NCI-H526 (cell line): ENCODE data around the gene SMS.

Experiments
- DNase-seq, 2 experiments: peaks; one replicate each; lab custom pipeline; 2025; lab: John Stamatoyannopoulos, UW

SMS gene

GRCh38 chrX:21940356-21940829 lies at the start of gene SMS:
SMS (plus strand) TSS chrX:21940709; CDS start chrX:21940825, 116 bp downstream.
- DNase-seq, result peak; percentile 26 to 87

- DNase-seq, result peak in 1 of 2 experiments; percentile 54
Observed at GRCh38 chrX:21905313-21905712, 35.2 kb upstream of the SMS start.

- peak; percentile 59 to 70 for DNase-seq
Observed at GRCh38 chrX:21905953-21906352, 34.6 kb upstream of the SMS start.

GRCh38 chrX:21907260-21907659 lies 33.2 kb upstream of the SMS start:
- peak; percentile 66 to 83 for DNase-seq

GRCh38 chrX:21911481-21911880 lies 29.0 kb upstream of the SMS start:
- DNase-seq, result no peak

GRCh38 chrX:21912220-21912619 lies 28.3 kb upstream of the SMS start:
- no peak for DNase-seq

- DNase-seq, result no peak
Observed at GRCh38 chrX:21912989-21913388, 27.5 kb upstream of the SMS start.

- no peak for DNase-seq
Observed at GRCh38 chrX:21926116-21926515, 14.4 kb upstream of the SMS start.

- no peak for DNase-seq
Observed at GRCh38 chrX:21926527-21927278, 13.8 kb upstream of the SMS start.

GRCh38 chrX:21929209-21929608 lies 11.3 kb upstream of the SMS start:
- DNase-seq, result no peak

- DNase-seq, result no peak
Observed at GRCh38 chrX:21930986-21931385, 9.5 kb upstream of the SMS start.

- DNase-seq, result no peak
Observed at GRCh38 chrX:21932292-21933002, 8.1 kb upstream of the SMS start.

- no peak for DNase-seq
Observed at GRCh38 chrX:21933077-21933476, 7.4 kb upstream of the SMS start.

- DNase-seq, result no peak
Observed at GRCh38 chrX:21934414-21934813, 6.1 kb upstream of the SMS start.

GRCh38 chrX:21939906-21940305 lies 603 bp upstream of the SMS start:
- no peak for DNase-seq

- no peak for DNase-seq
Observed at GRCh38 chrX:21943460-21944135, 3.1 kb downstream of the SMS start.

GRCh38 chrX:21944136-21944615 lies 3.7 kb downstream of the SMS start:
- no peak for DNase-seq

GRCh38 chrX:21946925-21947641 lies 6.6 kb downstream of the SMS start:
- DNase-seq, result no peak

- DNase-seq, result no peak
Observed at GRCh38 chrX:21947671-21948070, 7.2 kb downstream of the SMS start.

- no peak for DNase-seq
Observed at GRCh38 chrX:21948897-21949578, 8.5 kb downstream of the SMS start.

GRCh38 chrX:21949689-21950088 lies 9.2 kb downstream of the SMS start:
- DNase-seq, result no peak
